Measurements from ENCODE around the gene C10orf90.

C10orf90 gene

GRCh38 chr10:126525326-126525725 lies 145.2 kb downstream of the C10orf90 start:
- H3K4me3 ChIP-seq = no peak overlapping the region
- no peak overlapping the region for H3K9ac ChIP-seq (ENCODE audit: insufficient read length)
- H3K27ac ChIP-seq = no peak overlapping the region
- DNase-seq (ENCODE audit: low read depth, low spot score) = no peak
- TF ChIP-seq EZH2 (IDR thresholded peaks at IDR 0.05) (no peak), POLR2AphosphoS5 (IDR thresholded peaks at IDR 0.05; ENCODE audit: borderline replicate concordance, low read depth, low read length) (no peak), FOXP2 (optimal IDR thresholded peaks at IDR 0.05; ENCODE audit: control extremely low read depth, extremely low read length, insufficient read depth) (no peak)
- H3K9me3 ChIP-seq (ENCODE audit: low read depth, low read length) = no peaks in the 10 kb centered on the region
- no peaks in the 10 kb centered on the region for H3K36me3 ChIP-seq (ENCODE audit: insufficient read depth, low read length)

GRCh38 chr10:126524526-126524925 lies 146.0 kb downstream of the C10orf90 start:
- no peak for TF ChIP-seq POLR2AphosphoS5 (IDR thresholded peaks at IDR 0.05; ENCODE audit: borderline replicate concordance, low read depth, low read length)
- TF ChIP-seq FOXP2 (optimal IDR thresholded peaks at IDR 0.05; ENCODE audit: control extremely low read depth, extremely low read length, insufficient read depth) = no peak
- TF ChIP-seq EZH2 (IDR thresholded peaks at IDR 0.05) = no peak
- Histone ChIP-seq H3K27ac (no peak overlapping the region), H3K9ac (ENCODE audit: insufficient read length) (no peak overlapping the region), H3K4me3 (no peak overlapping the region), H3K36me3 (ENCODE audit: insufficient read depth, low read length) (no peaks in the 10 kb centered on the region), H3K9me3 (ENCODE audit: low read depth, low read length) (no peaks in the 10 kb centered on the region)
- no peak for DNase-seq (ENCODE audit: low read depth, low spot score)

GRCh38 chr10:126523071-126523470 lies 147.4 kb downstream of the C10orf90 start:
- Histone ChIP-seq H3K4me3 (no peak overlapping the region), H3K9ac (ENCODE audit: insufficient read length) (no peak overlapping the region), H3K9me3 (ENCODE audit: low read depth, low read length) (no peaks in the 10 kb centered on the region), H3K27ac (no peak overlapping the region), H3K36me3 (ENCODE audit: insufficient read depth, low read length) (no peaks in the 10 kb centered on the region)
- no peak for TF ChIP-seq EZH2 (IDR thresholded peaks at IDR 0.05)
- no peak for TF ChIP-seq FOXP2 (optimal IDR thresholded peaks at IDR 0.05; ENCODE audit: control extremely low read depth, extremely low read length, insufficient read depth)
- no peak for TF ChIP-seq POLR2AphosphoS5 (IDR thresholded peaks at IDR 0.05; ENCODE audit: borderline replicate concordance, low read depth, low read length)
- no peak for DNase-seq (ENCODE audit: low read depth, low spot score)

GRCh38 chr10:126521399-126521798 lies 149.1 kb downstream of the C10orf90 start:
- Histone ChIP-seq H3K36me3 (ENCODE audit: insufficient read depth, low read length) (no peaks in the 10 kb centered on the region), H3K27ac (no peak overlapping the region), H3K4me3 (no peak overlapping the region), H3K9me3 (ENCODE audit: low read depth, low read length) (no peaks in the 10 kb centered on the region), H3K9ac (ENCODE audit: insufficient read length) (no peak overlapping the region)
- no peak for TF ChIP-seq EZH2 (IDR thresholded peaks at IDR 0.05)
- no peak for DNase-seq (ENCODE audit: low read depth, low spot score)

- Histone ChIP-seq H3K4me3 (no peak overlapping the region), H3K9me3 (ENCODE audit: low read depth, low read length) (no peaks in the 10 kb centered on the region), H3K27ac (no peak overlapping the region), H3K36me3 (ENCODE audit: insufficient read depth, low read length) (no peaks in the 10 kb centered on the region), H3K9ac (ENCODE audit: insufficient read length) (no peak overlapping the region)
- no peak for DNase-seq (ENCODE audit: low read depth, low spot score)
- TF ChIP-seq FOXP2 (optimal IDR thresholded peaks at IDR 0.05; ENCODE audit: control extremely low read depth, extremely low read length, insufficient read depth) (no peak), EZH2 (IDR thresholded peaks at IDR 0.05) (no peak), POLR2AphosphoS5 (IDR thresholded peaks at IDR 0.05; ENCODE audit: borderline replicate concordance, low read depth, low read length) (no peak)
These were observed 149.7 kb downstream of the C10orf90 start for GRCh38 chr10:126520751-126521317.

- no peaks in the 10 kb centered on the region for H3K9me3 ChIP-seq (ENCODE audit: low read depth, low read length)
- no peak overlapping the region for H3K27ac ChIP-seq
- DNase-seq (ENCODE audit: low read depth, low spot score) = no peak
- no peak overlapping the region for H3K4me3 ChIP-seq
- no peaks in the 10 kb centered on the region for H3K36me3 ChIP-seq (ENCODE audit: insufficient read depth, low read length)
- H3K9ac ChIP-seq (ENCODE audit: insufficient read length) = no peak overlapping the region
- TF ChIP-seq EZH2 (IDR thresholded peaks at IDR 0.05) (no peak), FOXP2 (optimal IDR thresholded peaks at IDR 0.05; ENCODE audit: control extremely low read depth, extremely low read length, insufficient read depth) (no peak), POLR2AphosphoS5 (IDR thresholded peaks at IDR 0.05; ENCODE audit: borderline replicate concordance, low read depth, low read length) (no peak)
These were observed 150.5 kb downstream of the C10orf90 start for GRCh38 chr10:126519992-126520391.

- H3K27ac ChIP-seq = no peak overlapping the region
- TF ChIP-seq FOXP2 (optimal IDR thresholded peaks at IDR 0.05; ENCODE audit: control extremely low read depth, extremely low read length, insufficient read depth) (no peak), EZH2 (IDR thresholded peaks at IDR 0.05) (no peak), POLR2AphosphoS5 (IDR thresholded peaks at IDR 0.05; ENCODE audit: borderline replicate concordance, low read depth, low read length) (no peak)
- H3K9me3 ChIP-seq (ENCODE audit: low read depth, low read length) = no peaks in the 10 kb centered on the region
- no peaks in the 10 kb centered on the region for H3K36me3 ChIP-seq (ENCODE audit: insufficient read depth, low read length)
- H3K9ac ChIP-seq (ENCODE audit: insufficient read length) = no peak overlapping the region
- no peak for DNase-seq (ENCODE audit: low read depth, low spot score)
- no peak overlapping the region for H3K4me3 ChIP-seq
These were observed 151.3 kb downstream of the C10orf90 start for GRCh38 chr10:126519185-126519584.

- Histone ChIP-seq H3K9ac (ENCODE audit: insufficient read length) (no peak overlapping the region), H3K36me3 (ENCODE audit: insufficient read depth, low read length) (no peaks in the 10 kb centered on the region), H3K9me3 (ENCODE audit: low read depth, low read length) (no peaks in the 10 kb centered on the region), H3K4me3 (no peak overlapping the region), H3K27ac (no peak overlapping the region)
- TF ChIP-seq POLR2AphosphoS5 (IDR thresholded peaks at IDR 0.05; ENCODE audit: borderline replicate concordance, low read depth, low read length) (no peak), FOXP2 (optimal IDR thresholded peaks at IDR 0.05; ENCODE audit: control extremely low read depth, extremely low read length, insufficient read depth) (no peak), EZH2 (IDR thresholded peaks at IDR 0.05) (no peak)
- DNase-seq (ENCODE audit: low read depth, low spot score) = no peak
These were observed 152.0 kb downstream of the C10orf90 start for GRCh38 chr10:126518218-126519080.
